Measurements from ENCODE around the gene SGCD.

GRCh38 chr5:156420665-156421064, 93.7 kb downstream of the SGCD start:
- TF ChIP-seq TAF1 (IDR thresholded peaks at IDR 0.05; ENCODE audit: borderline replicate concordance, insufficient read depth, low read length) (no peak), POLR2AphosphoS5 (IDR thresholded peaks at IDR 0.05; ENCODE audit: low read depth, low read length) (no peak), SIN3A (IDR thresholded peaks at IDR 0.05; ENCODE audit: borderline replicate concordance, insufficient read depth, low read length) (no peak), FOXP2 (optimal IDR thresholded peaks at IDR 0.05; ENCODE audit: borderline replicate concordance, extremely low read depth, extremely low read length, insufficient read depth) (no peak)
